Measurements from ENCODE around the gene GNA12. TPM values are rescaled to one million over a fixed set of nuclear protein-coding genes. Genes with fewer than 3 reads are reported as not detected.

Gene GNA12
- total and polyA plus RNA-seq, 9 of the 15 experiments (the other 6 are each of a cell fraction or from before 2014, with no cell fraction given) = 0.65 to 32.7 (median 9.6) TPM

DNA sequence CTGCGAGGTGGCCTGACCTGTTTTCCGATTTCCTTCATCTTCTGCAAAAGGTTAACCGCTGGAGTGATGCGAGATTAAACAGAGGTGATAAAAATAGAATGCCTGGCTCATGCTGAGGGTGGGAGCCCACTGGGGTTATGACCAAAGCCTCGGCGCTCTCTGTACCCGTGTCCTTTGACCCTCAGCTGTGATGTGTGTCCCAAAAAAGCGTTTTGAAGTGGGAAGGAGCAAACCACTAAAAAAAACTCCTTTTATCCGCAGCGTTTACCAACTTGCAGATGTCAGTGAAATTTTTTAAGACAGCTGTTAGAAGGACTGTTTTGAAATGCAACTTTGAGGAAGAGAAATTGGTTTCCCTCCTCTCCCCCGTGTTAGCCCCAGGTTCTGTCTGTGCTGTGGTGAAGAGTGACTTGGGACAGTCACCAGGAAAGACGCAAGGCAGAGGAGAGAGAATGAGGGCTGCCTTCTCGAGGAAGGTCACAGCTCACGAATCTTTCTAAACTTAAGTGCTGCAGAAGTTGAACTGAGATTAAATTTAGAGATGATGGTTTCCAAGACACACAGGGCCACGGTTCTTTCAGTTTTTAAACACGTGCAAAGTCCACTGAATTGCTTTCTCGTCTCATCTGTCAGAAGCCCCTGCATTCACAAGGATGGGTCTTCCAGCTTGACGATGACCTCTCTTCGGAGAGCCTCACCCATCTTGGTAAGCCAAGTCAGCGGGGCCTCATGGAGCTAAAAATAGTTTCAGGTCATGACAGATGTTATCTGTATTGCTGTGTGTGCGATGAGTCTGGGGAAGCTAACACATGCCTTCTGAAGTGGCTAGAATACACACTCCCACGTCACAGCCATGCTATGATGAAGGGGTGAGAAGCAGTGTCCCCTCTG is 128.5 kb downstream of the GNA12 start:
- Histone ChIP-seq H3K79me2 (ENCODE audit: control insufficient read depth, insufficient read depth, low read length) (no peaks in the 10 kb centered on the region), H3K9ac (ENCODE audit: insufficient read depth in 1 of 2, low read depth in 2 of 2, low read length in 2 of 2) (peak overlapping the region; percentile 11 to 93; a peak in 2 of 4 replicates), H3K4me1 (replicated peaks in 1 of 2; ENCODE audit: control insufficient read depth in 2 of 2, insufficient read depth in 2 of 2, low read length in 2 of 2) (peaks cover 36 to 59% of the 10 kb centered on the region in 2 experiments), H3K9me3 (replicated peaks; ENCODE audit: control insufficient read depth, insufficient read depth, low read depth, low read length) (no peaks in the 10 kb centered on the region), H2AFZ (ENCODE audit: low read depth, low read length) (peak overlapping the region; percentile 84), H3K27ac (ENCODE audit: extremely low read depth, low read depth, low read length) (no peak overlapping the region; the same call in 1 of the 3 replicates), H3K4me3 (no peak overlapping the region), H3K4me2 (ENCODE audit: insufficient read depth, low read length) (peak overlapping the region; percentile 50; the same call in 1 of the 2 replicates), H3K36me3 (ENCODE audit: control insufficient read depth, insufficient read depth, low read length) (no peaks in the 10 kb centered on the region; the same call in 2 of the 3 replicates), H4K20me1 (replicated peaks; ENCODE audit: control insufficient read depth, insufficient read depth, low read length) (no peaks in the 10 kb centered on the region), H3K27me3 (ENCODE audit: control insufficient read depth in 2 of 2, insufficient read depth in 2 of 2, low read length in 2 of 2) (no peaks in the 10 kb centered on the region), H3K9me1 (ENCODE audit: control insufficient read depth, insufficient read depth, low read length) (no peaks in the 10 kb centered on the region)
- POLR2A ChIA-PET = interaction anchor here (0.7 to 2.5 kb wide), 3 partner anchors 17 to 117 kb away, joined by 3 to 6 read pairs (median 4); no protein-coding TSS in a partner anchor
- CTCF ChIA-PET (ENCODE audit: low intra/inter-chr PET ratio) = no interaction called here
- FAIRE-seq (peak; percentile 78), DNase-seq (ENCODE audit: extremely low read depth in 1 of 4, low spot score in 3 of 4) (peak in 2 of 4 experiments; percentile 36 to 55), ATAC-seq (0 out of 3 replicates have a peak, but pooled peaks have one; percentile 5)
- WGBS (ENCODE audit: insufficient coverage, low coverage, missing lambda C conversion rate) = 41% methylated on average over 22 of the region's 22 CpGs
- intact Hi-C loops (cut with micrococcal nuclease) (loop anchor here (5.0 kb wide), 1 partner anchor 42 kb away; no protein-coding TSS in a partner anchor), in situ Hi-C loops (cut with MboI) (no loop called here)
- BruUV-seq (replicated peaks) = no TSS peak
- TF ChIP-seq, protein P1, sequence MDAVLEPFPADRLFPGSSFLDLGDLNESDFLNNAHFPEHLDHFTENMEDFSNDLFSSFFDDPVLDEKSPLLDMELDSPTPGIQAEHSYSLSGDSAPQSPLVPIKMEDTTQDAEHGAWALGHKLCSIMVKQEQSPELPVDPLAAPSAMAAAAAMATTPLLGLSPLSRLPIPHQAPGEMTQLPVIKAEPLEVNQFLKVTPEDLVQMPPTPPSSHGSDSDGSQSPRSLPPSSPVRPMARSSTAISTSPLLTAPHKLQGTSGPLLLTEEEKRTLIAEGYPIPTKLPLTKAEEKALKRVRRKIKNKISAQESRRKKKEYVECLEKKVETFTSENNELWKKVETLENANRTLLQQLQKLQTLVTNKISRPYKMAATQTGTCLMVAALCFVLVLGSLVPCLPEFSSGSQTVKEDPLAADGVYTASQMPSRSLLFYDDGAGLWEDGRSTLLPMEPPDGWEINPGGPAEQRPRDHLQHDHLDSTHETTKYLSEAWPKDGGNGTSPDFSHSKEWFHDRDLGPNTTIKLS (IDR thresholded peaks at IDR 0.05; ENCODE audit: borderline replicate concordance, low read depth) = 0 out of 2 replicates have a peak, but pooled peaks have one; percentile 11
- TF ChIP-seq, protein P2, sequence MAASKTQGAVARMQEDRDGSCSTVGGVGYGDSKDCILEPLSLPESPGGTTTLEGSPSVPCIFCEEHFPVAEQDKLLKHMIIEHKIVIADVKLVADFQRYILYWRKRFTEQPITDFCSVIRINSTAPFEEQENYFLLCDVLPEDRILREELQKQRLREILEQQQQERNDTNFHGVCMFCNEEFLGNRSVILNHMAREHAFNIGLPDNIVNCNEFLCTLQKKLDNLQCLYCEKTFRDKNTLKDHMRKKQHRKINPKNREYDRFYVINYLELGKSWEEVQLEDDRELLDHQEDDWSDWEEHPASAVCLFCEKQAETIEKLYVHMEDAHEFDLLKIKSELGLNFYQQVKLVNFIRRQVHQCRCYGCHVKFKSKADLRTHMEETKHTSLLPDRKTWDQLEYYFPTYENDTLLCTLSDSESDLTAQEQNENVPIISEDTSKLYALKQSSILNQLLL (CRISPR knock-in tag; IDR thresholded peaks at IDR 0.05; ENCODE audit: borderline replicate concordance) = no peak
- peak; percentile 65 for TF ChIP-seq CREM (IDR thresholded peaks at IDR 0.05; ENCODE audit: low read depth)
- TF ChIP-seq FUS (optimal IDR thresholded peaks at IDR 0.05; ENCODE audit: low read depth, low read length) = no peak
- TF ChIP-seq DPF2 (IDR thresholded peaks at IDR 0.05) = peak; percentile 54; the same call in 1 of the 2 replicates
- TF ChIP-seq L3MBTL2 (IDR thresholded peaks at IDR 0.05) = peak; percentile 88

All from K562 (cell line).